SU-DHL-6 (cell line): ENCODE data around the gene FIBP.

ENCODE experiments used
- CTCF ChIP-seq: fragments of 200-600 bp; sonication (generic); IDR thresholded peaks from one replicate; pipeline ENCODE4 v1.5.1; 2017; ENCODE audit warnings: antibody characterized with exemption, mild to moderate bottlenecking, low read length, moderate library complexity; ENCODE audit not compliant: insufficient read depth, poor library complexity, severe bottlenecking
- EZH2phosphoT487 ChIP-seq: fragments of 200-600 bp; sonication (generic), shearing (Covaris generic); conservative IDR thresholded peaks from 2 replicates; pipeline ENCODE4 v1.6.1; 2018; ENCODE audit warnings: mild to moderate bottlenecking, antibody characterized with exemption, low read length, moderate library complexity, mixed read lengths

- no peak for TF ChIP-seq CTCF
- no peak for TF ChIP-seq EZH2phosphoT487
These were observed 32.8 kb upstream of the FIBP start for GRCh38 chr11:65921033-65921555.
